ENCODE results near the gene ACOT13. TPM values are rescaled to one million over a fixed set of nuclear protein-coding genes. Genes with fewer than 3 reads are reported as not detected.

Gene ACOT13
- total RNA-seq (5.7 and 6.6 TPM in 2 replicates), polyA plus RNA-seq (3.6 and 3.9 TPM in 2 replicates), polyA minus RNA-seq (1.4 and 2.0 TPM in 2 replicates)
- 7.6 TPM for total RNA-seq (2013)

- Histone ChIP-seq H3K4me3 (ENCODE audit: control extremely low read depth in 1 of 5, extremely low read depth in 1 of 5, insufficient read depth in 1 of 5, low read depth in 2 of 5, low read length in 4 of 5) (peak within 1 kb of the TSS; percentile 74 to 100 (median 96)), H3K79me2 (ENCODE audit: control insufficient read depth, insufficient read depth, low read length) (peaks cover 33% of the 10 kb centered on the region), H2AFZ (ENCODE audit: insufficient read depth, low read depth, low read length, poor library complexity, severe bottlenecking) (peak within 1 kb of the TSS; percentile 92), H4K20me1 (ENCODE audit: control insufficient read depth, insufficient read depth, low read length, poor library complexity, severe bottlenecking) (no peaks in the 10 kb centered on the region), H3K27me3 (replicated peaks in 1 of 4; ENCODE audit: control extremely low read depth in 1 of 4, control insufficient read depth in 3 of 4, insufficient read depth in 4 of 4, low read length in 3 of 4) (no peaks in the 10 kb centered on the region), H3K9me3 (ENCODE audit: control extremely low read depth in 1 of 3, control insufficient read depth in 2 of 3, insufficient read depth in 1 of 3, low read length in 2 of 3) (peaks cover 0 to 8% (median 0%) of the 10 kb centered on the region in 3 donors), H3K9ac (ENCODE audit: low read length) (peak within 1 kb of the TSS; percentile 94), H3K4me1 (ENCODE audit: control insufficient read depth in 2 of 2, insufficient read depth in 2 of 2, low read length in 2 of 2) (peaks cover 22 to 23% of the 10 kb centered on the region in 2 donors), H3K36me3 (replicated peaks in 1 of 2; ENCODE audit: control extremely low read depth in 1 of 2, control insufficient read depth in 1 of 2, extremely low read depth in 1 of 2, insufficient read depth in 2 of 2, low read length in 1 of 2) (peaks cover 1 to 21% of the 10 kb centered on the region in 2 experiments), H3K27ac (ENCODE audit: low read length in 2 of 2) (peak within 1 kb of the TSS; percentile 75 to 82), H3K4me2 (replicated peaks; ENCODE audit: low read depth, low read length, poor library complexity, severe bottlenecking) (peak within 1 kb of the TSS; percentile 82)
- Mint-ChIP-seq H3K4me3 (peak within 1 kb of the TSS; percentile 99), H3K4me1 (peaks cover 46% of the 10 kb centered on the region), H3K9me3 (ENCODE audit: insufficient read depth) (peaks cover 4% of the 10 kb centered on the region), H3K27ac (peak within 1 kb of the TSS; percentile 98), H3K27me3 (no peaks in the 10 kb centered on the region)
- POLR2A ChIA-PET, result interaction anchor here (0.6 to 4.2 kb wide), 6 partner anchors 17 to 152 kb away, joined by 3 to 17 read pairs (median 3); partner anchors contain the start of gene KIAA0319
- intact Hi-C loops (cut with micrococcal nuclease), result loop anchor here (1.0 to 2.0 kb wide), 6 partner anchors 21 to 172 kb away; partner anchors contain the start of genes GMNN and KIAA0319
- under 1% methylated on average over 61 of the region's 62 CpGs for WGBS (ENCODE audit: insufficient coverage)
- DNase-seq (peak; percentile 98), ATAC-seq (ENCODE audit: low read depth) (peak; percentile 94)
- no peak for TF ChIP-seq EZH2 (IDR thresholded peaks at IDR 0.05; ENCODE audit: borderline replicate concordance, insufficient read depth, low read depth, low read length, poor library complexity, severe bottlenecking)
- TF ChIP-seq CTCF (IDR thresholded peaks at IDR 0.05), result peak; percentile 67
- CTCF ChIA-PET, result interaction anchor here (0.8 to 3.0 kb wide), 8 partner anchors 21 to 246 kb away, joined by 3 to 28 read pairs (median 8); partner anchors contain the start of genes ALDH5A1 and KIAA0319
These were observed at the start of gene ACOT13, which contains the start of gene TDP2 for GRCh38 chr6:24666641-24667377. TSS of gene ACOT13 (plus strand) at chr6:24667077. CDS start at chr6:24667264, 187 bp downstream. TSS of gene TDP2 (minus strand) at chr6:24666899. CDS start at chr6:24666862, 37 bp downstream.

GRCh38 chr6:24619661-24620060 lies 47.2 kb upstream of the ACOT13 start:
- ATAC-seq (ENCODE audit: low read depth) (no peak), DNase-seq (no peak)
- no peaks in the 10 kb centered on the region for H3K4me1 ChIP-seq (ENCODE audit: control insufficient read depth in 2 of 2, insufficient read depth in 2 of 2, low read length in 2 of 2)
- H3K4me3 ChIP-seq (ENCODE audit: control extremely low read depth in 1 of 5, extremely low read depth in 1 of 5, insufficient read depth in 1 of 5, low read depth in 2 of 5, low read length in 4 of 5), result no peak overlapping the region
- H3K4me2 ChIP-seq (replicated peaks; ENCODE audit: low read depth, low read length, poor library complexity, severe bottlenecking), result no peak overlapping the region
- intact Hi-C loops (cut with micrococcal nuclease), result no loop called here
- ChIA-PET POLR2A (no interaction called here), CTCF (interaction anchor here (1.0 kb wide), 1 partner anchor 18 kb away, joined by 3 read pairs; no protein-coding TSS in a partner anchor)
- H3K27ac ChIP-seq (ENCODE audit: low read length in 2 of 2), result no peak overlapping the region
- no peaks in the 10 kb centered on the region for H3K36me3 ChIP-seq (replicated peaks in 1 of 2; ENCODE audit: control extremely low read depth in 1 of 2, control insufficient read depth in 1 of 2, extremely low read depth in 1 of 2, insufficient read depth in 2 of 2, low read length in 1 of 2)
- no peaks in the 10 kb centered on the region for H3K27me3 ChIP-seq (replicated peaks in 1 of 4; ENCODE audit: control extremely low read depth in 1 of 4, control insufficient read depth in 3 of 4, insufficient read depth in 4 of 4, low read length in 3 of 4)
- no peak overlapping the region for H3K9ac ChIP-seq (ENCODE audit: low read length)
- Mint-ChIP-seq H3K4me3 (no peak overlapping the region), H3K4me1 (no peaks in the 10 kb centered on the region), H3K27ac (no peak overlapping the region), H3K9me3 (ENCODE audit: insufficient read depth) (no peaks in the 10 kb centered on the region), H3K27me3 (no peaks in the 10 kb centered on the region)
- no peaks in the 10 kb centered on the region for H3K79me2 ChIP-seq (ENCODE audit: control insufficient read depth, insufficient read depth, low read length)
- H4K20me1 ChIP-seq (ENCODE audit: control insufficient read depth, insufficient read depth, low read length, poor library complexity, severe bottlenecking), result no peaks in the 10 kb centered on the region
- peaks cover 0 to 3% (median 0%) of the 10 kb centered on the region in 3 donors for H3K9me3 ChIP-seq (ENCODE audit: control extremely low read depth in 1 of 3, control insufficient read depth in 2 of 3, insufficient read depth in 1 of 3, low read length in 2 of 3)
- TF ChIP-seq CTCF (IDR thresholded peaks at IDR 0.05), result no peak
- TF ChIP-seq EZH2 (IDR thresholded peaks at IDR 0.05; ENCODE audit: borderline replicate concordance, insufficient read depth, low read depth, low read length, poor library complexity, severe bottlenecking), result no peak
- WGBS (ENCODE audit: insufficient coverage), result 94% methylated on average over 2 of the region's 5 CpGs
- no peak overlapping the region for H2AFZ ChIP-seq (ENCODE audit: insufficient read depth, low read depth, low read length, poor library complexity, severe bottlenecking)
